Activated naive CD4-positive, alpha-beta T cell treated with anti-CD3 and anti-CD28 coated beads, Interleukin-2, amount 10 ng/mL, durations not matched to agents 7 days and 5 days (primary cell): ENCODE measurements around the gene CAMP.
"Not testable (repeated sequence)": the region's sequence is repeated elsewhere in the genome, so short reads cannot be mapped to it uniquely, and the experiment has no call there.

ENCODE experiments used
- CTCF ChIA-PET: fragments of 350-600 bp; sonication (Branson Sonifier 250); formaldehyde crosslinking; loops from one replicate; lab custom pipeline; 2021; ENCODE audit warnings: antibody characterized with exemption; lab: Charles Lee
- DNase-seq: peaks from one replicate; pipeline ENCODE4 v3.0.0-alpha.2; 2020
- H3K27ac Mint-ChIP-seq: one replicate; pipeline ENCODE4 v1.8.0; 2021; ENCODE audit warnings: mild to moderate bottlenecking, moderate library complexity, mixed read lengths
- H3K27me3 Mint-ChIP-seq: one replicate; pipeline ENCODE4 v1.8.0; 2021; ENCODE audit warnings: mild to moderate bottlenecking, mixed read lengths
- H3K36me3 Mint-ChIP-seq: one replicate; pipeline ENCODE4 v1.8.0; 2021; ENCODE audit warnings: mixed read lengths
- H3K4me1 Mint-ChIP-seq: one replicate; pipeline ENCODE4 v1.8.0; 2021; ENCODE audit warnings: mixed read lengths
- H3K4me3 Mint-ChIP-seq: one replicate; pipeline ENCODE4 v1.8.0; 2021; ENCODE audit warnings: mild to moderate bottlenecking, moderate library complexity, mixed read lengths
- H3K9me3 Mint-ChIP-seq: one replicate; pipeline ENCODE4 v1.8.0; 2021; ENCODE audit warnings: mixed read lengths

Gene CAMP

GRCh38 chr3:48194446-48195071 is 28.7 kb upstream of the CAMP start:
- CTCF ChIA-PET: interaction anchor here (0.6 to 7.1 kb wide), 14 partner anchors 11 to 364 kb away, joined by 3 to 54 read pairs (median 3); no protein-coding TSS in a partner anchor
- H3K4me3 Mint-ChIP-seq: no peak overlapping the region
- H3K9me3 Mint-ChIP-seq: no peaks in the 10 kb centered on the region
- peaks cover 44% of the 10 kb centered on the region for H3K27me3 Mint-ChIP-seq
- H3K4me1 Mint-ChIP-seq: no peaks in the 10 kb centered on the region
- no peak overlapping the region for H3K27ac Mint-ChIP-seq
- DNase-seq: peak; percentile 49
- no peaks in the 10 kb centered on the region for H3K36me3 Mint-ChIP-seq

DNA sequence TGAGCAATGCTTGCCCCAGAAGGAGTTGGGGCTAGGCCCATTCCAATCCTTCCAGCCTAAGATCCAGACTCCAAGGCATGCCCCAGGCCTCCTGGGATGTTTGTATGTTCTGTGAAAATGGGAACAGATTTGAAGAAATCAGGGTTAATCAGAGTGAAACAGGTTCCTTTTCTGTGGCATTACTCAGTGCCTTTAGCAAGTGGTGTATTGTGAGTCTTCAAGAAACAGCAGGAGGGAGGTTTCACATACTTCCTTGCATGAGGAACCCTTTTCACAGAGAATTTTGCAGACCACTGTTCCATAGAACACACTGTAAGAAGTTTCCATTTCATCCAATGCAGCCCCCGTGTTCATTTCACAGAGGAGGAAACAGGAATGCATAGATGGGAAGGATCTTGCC is 26.7 kb upstream of the CAMP start:
- Mint-ChIP-seq H3K9me3 (no peaks in the 10 kb centered on the region), H3K27me3 (peaks cover 47% of the 10 kb centered on the region), H3K27ac (no peak overlapping the region), H3K4me3 (no peak overlapping the region), H3K4me1 (no peaks in the 10 kb centered on the region), H3K36me3 (no peaks in the 10 kb centered on the region)
- CTCF ChIA-PET: interaction anchor here (7.1 kb wide), 1 partner anchor 239 kb away, joined by 54 read pairs; no protein-coding TSS in a partner anchor
- no peak for DNase-seq

DNA sequence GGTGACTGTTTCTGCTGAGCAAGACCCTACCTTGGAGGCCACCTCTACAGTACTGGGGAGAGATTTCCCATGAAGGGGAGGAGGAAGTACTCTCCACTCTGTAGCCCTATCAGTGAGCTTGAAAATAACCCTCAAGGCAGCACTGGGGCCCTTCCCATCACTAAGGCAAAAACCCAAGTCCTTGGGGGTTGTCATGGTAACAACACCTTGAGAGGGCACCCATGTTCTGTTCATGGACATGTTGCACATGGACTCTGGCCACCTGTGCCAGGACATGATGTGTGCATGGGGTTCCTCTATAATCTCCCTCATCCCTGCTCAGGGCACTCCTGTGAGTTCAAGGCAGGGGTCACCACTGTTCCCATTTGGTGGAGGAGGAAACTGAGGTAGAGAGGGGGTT is 24.2 kb upstream of the CAMP start:
- Mint-ChIP-seq H3K9me3 (no peaks in the 10 kb centered on the region), H3K27ac (no peak overlapping the region), H3K36me3 (no peaks in the 10 kb centered on the region), H3K4me1 (no peaks in the 10 kb centered on the region), H3K4me3 (no peak overlapping the region), H3K27me3 (peaks cover 34% of the 10 kb centered on the region)
- CTCF ChIA-PET: interaction anchor here (0.7 to 1.9 kb wide), 2 partner anchors 237 to 309 kb away, joined by 3 to 8 read pairs; no protein-coding TSS in a partner anchor
- DNase-seq: no peak

DNA sequence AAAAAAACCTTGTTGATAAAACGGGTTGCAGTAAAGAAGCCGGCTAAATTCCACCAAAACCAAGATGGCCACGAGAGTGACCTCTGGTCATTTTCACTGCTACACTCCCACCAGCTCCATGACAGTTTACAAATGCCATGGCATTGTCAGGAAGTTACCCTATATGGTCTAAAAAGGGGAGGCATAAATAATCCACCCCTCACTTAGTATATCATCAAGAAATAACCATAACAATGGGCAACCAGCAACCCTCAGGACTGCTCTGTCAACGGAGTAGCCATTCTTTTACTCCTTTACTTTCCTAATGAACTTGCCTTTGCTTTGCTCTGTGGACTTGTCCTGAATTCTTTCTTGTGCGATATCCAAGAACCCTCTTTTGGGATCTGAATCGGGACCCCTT is 20.7 kb upstream of the CAMP start:
- H3K27me3 Mint-ChIP-seq: peaks cover 17% of the 10 kb centered on the region
- no peaks in the 10 kb centered on the region for H3K36me3 Mint-ChIP-seq
- no peak overlapping the region for H3K4me3 Mint-ChIP-seq
- DNase-seq: no peak
- H3K4me1 Mint-ChIP-seq: no peaks in the 10 kb centered on the region
- H3K9me3 Mint-ChIP-seq: no peaks in the 10 kb centered on the region
- no peak overlapping the region for H3K27ac Mint-ChIP-seq
- CTCF ChIA-PET: no interaction called here

GRCh38 chr3:48208076-48208475 is 15.2 kb upstream of the CAMP start:
- no peak for DNase-seq
- H3K4me1 Mint-ChIP-seq: no peaks in the 10 kb centered on the region
- no peak overlapping the region for H3K4me3 Mint-ChIP-seq
- H3K9me3 Mint-ChIP-seq: peaks cover 4% of the 10 kb centered on the region
- CTCF ChIA-PET: no interaction called here
- peaks cover 2% of the 10 kb centered on the region for H3K36me3 Mint-ChIP-seq
- no peak overlapping the region for H3K27ac Mint-ChIP-seq
- peaks cover 15% of the 10 kb centered on the region for H3K27me3 Mint-ChIP-seq

DNA sequence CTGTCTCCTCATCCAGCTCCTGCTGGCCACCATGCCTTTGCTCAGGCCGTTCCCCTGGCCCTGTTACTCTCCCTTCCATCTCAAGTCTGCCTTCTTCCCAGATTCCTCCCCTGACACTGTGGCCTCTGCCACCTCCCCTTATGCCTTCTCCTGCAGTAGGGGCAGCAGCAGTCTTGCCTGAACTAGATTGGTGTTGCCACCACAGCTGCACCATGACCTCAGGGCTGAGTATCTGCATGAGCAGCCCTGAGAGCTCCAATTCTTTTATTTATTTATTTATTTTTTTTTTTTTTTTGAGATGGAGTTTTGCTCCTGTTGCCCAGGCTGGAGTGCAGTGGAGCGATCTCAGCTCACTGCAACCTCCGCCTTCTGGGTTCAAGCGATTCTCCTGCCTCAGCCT is 13.8 kb upstream of the CAMP start:
- Mint-ChIP-seq H3K27me3 (peaks cover 15% of the 10 kb centered on the region), H3K27ac (no peak overlapping the region), H3K4me1 (no peaks in the 10 kb centered on the region), H3K36me3 (peaks cover 2% of the 10 kb centered on the region), H3K9me3 (peaks cover 4% of the 10 kb centered on the region), H3K4me3 (no peak overlapping the region)
- no peak for DNase-seq
- CTCF ChIA-PET: no interaction called here

- H3K4me1 Mint-ChIP-seq, H3K36me3 Mint-ChIP-seq, CTCF ChIA-PET: not testable (repeated sequence)
Measured at GRCh38 chr3:48210534-48210933, 12.8 kb upstream of the CAMP start.

DNA sequence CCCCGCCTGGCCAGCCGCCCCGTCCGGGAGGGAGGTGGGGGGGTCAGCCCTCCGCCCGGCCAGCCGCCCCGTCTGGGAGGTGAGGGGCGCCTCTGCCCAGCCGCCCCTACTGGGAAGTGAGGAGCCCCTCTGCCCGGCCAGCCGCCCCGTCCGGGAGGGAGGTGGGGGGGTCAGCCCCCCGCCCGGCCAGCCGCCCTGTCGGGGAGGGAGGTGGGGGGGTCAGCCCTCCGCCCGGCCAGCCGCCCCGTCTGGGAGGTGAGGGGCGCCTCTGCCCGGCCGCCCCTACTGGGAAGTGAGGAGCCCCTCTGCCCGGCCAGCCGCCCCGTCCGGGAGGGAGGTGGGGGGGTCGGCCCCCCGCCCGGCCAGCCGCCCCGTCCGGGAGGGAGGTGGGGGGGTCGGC is 11.5 kb upstream of the CAMP start:
- H3K27ac Mint-ChIP-seq, H3K4me1 Mint-ChIP-seq, CTCF ChIA-PET, H3K9me3 Mint-ChIP-seq, H3K36me3 Mint-ChIP-seq, H3K4me3 Mint-ChIP-seq, DNase-seq: not testable (repeated sequence)
- peaks cover 29% of the 10 kb centered on the region for H3K27me3 Mint-ChIP-seq

More at GRCh38 chr3:48210534-48210933, 12.8 kb upstream of the CAMP start:
- not testable (repeated sequence) for H3K4me3 Mint-ChIP-seq, H3K9me3 Mint-ChIP-seq, H3K27ac Mint-ChIP-seq, DNase-seq
- H3K27me3 Mint-ChIP-seq: peaks cover 22% of the 10 kb centered on the region

- no peak overlapping the region for H3K4me3 Mint-ChIP-seq
- H3K27me3 Mint-ChIP-seq: peaks cover 38% of the 10 kb centered on the region
- CTCF ChIA-PET: no interaction called here
Measured at GRCh38 chr3:48214225-48214624, 9.1 kb upstream of the CAMP start.

DNA sequence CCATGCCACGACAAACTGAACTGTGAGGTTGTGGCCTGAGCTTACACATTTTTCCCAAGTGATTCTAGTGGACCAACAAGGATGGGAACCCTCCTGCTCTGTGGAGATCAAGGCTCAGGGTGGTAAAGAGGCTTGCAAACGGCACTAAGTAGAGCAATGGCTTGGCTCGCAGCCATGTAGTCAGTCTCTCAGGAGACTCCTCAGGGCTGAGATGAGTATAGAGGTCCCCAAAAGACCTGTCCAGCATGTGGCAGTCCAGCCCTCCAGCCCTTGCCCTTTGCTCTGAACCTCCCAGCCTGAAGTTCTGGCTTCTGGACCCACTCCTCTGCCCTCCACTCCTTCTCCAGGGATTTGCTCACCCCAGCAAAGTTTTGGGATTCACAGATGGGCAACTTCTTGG is 8.3 kb upstream of the CAMP start:
- Mint-ChIP-seq H3K36me3 (peaks cover under 1% of the 10 kb centered on the region), H3K4me1 (no peaks in the 10 kb centered on the region), H3K4me3 (no peak overlapping the region), H3K9me3 (peaks cover 1% of the 10 kb centered on the region), H3K27ac (no peak overlapping the region), H3K27me3 (peaks cover 41% of the 10 kb centered on the region)
- no peak for DNase-seq
- CTCF ChIA-PET: no interaction called here

More at GRCh38 chr3:48214225-48214624, 9.1 kb upstream of the CAMP start:
- H3K27ac Mint-ChIP-seq: no peak overlapping the region
- peaks cover 2% of the 10 kb centered on the region for H3K36me3 Mint-ChIP-seq
- no peaks in the 10 kb centered on the region for H3K4me1 Mint-ChIP-seq
- peaks cover 4% of the 10 kb centered on the region for H3K9me3 Mint-ChIP-seq
- DNase-seq: no peak

- Mint-ChIP-seq H3K27me3 (peaks cover 42% of the 10 kb centered on the region), H3K4me1 (no peaks in the 10 kb centered on the region), H3K36me3 (no peaks in the 10 kb centered on the region), H3K4me3 (no peak overlapping the region), H3K27ac (no peak overlapping the region), H3K9me3 (no peaks in the 10 kb centered on the region)
- CTCF ChIA-PET: no interaction called here
- DNase-seq: no peak
Measured at GRCh38 chr3:48215466-48215865, 7.8 kb upstream of the CAMP start.

GRCh38 chr3:48215876-48216275 is 7.4 kb upstream of the CAMP start:
- CTCF ChIA-PET: interaction anchor here (1.0 kb wide), 1 partner anchor 220 kb away, joined by 3 read pairs; no protein-coding TSS in a partner anchor
- no peak overlapping the region for H3K27ac Mint-ChIP-seq
- no peak for DNase-seq

GRCh38 chr3:48217449-48217848 is 5.8 kb upstream of the CAMP start:
- CTCF ChIA-PET: no interaction called here
- Mint-ChIP-seq H3K27ac (no peak overlapping the region), H3K36me3 (no peaks in the 10 kb centered on the region), H3K9me3 (no peaks in the 10 kb centered on the region), H3K4me3 (no peak overlapping the region), H3K27me3 (peaks cover 59% of the 10 kb centered on the region), H3K4me1 (no peaks in the 10 kb centered on the region)
- DNase-seq: no peak

More at GRCh38 chr3:48215876-48216275, 7.4 kb upstream of the CAMP start:
- no peak overlapping the region for H3K4me3 Mint-ChIP-seq
- H3K36me3 Mint-ChIP-seq: no peaks in the 10 kb centered on the region
- H3K27me3 Mint-ChIP-seq: peaks cover 46% of the 10 kb centered on the region
- H3K4me1 Mint-ChIP-seq: no peaks in the 10 kb centered on the region
- no peaks in the 10 kb centered on the region for H3K9me3 Mint-ChIP-seq

DNA sequence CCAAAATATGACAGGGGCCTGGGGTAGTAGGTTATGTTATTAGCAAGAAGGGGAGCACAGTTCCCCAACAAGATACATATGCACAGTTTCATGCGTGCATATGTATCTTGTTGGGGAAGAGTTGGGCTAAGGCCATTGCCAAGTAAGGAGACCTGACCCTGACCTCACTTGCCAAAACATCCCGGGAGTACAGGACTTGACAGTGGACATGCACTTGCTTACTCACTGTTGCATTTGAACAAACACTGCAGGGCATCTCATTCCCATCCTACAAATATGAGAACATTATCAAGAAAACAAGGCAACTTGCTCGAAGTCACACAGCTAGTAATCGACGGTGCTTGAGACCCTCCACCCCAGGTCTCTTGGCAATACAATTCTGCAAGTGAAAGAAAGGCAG is 4.8 kb upstream of the CAMP start:
- no peaks in the 10 kb centered on the region for H3K9me3 Mint-ChIP-seq
- peaks cover 66% of the 10 kb centered on the region for H3K27me3 Mint-ChIP-seq
- DNase-seq: no peak
- CTCF ChIA-PET: no interaction called here
- H3K4me3 Mint-ChIP-seq: no peak overlapping the region
- no peak overlapping the region for H3K27ac Mint-ChIP-seq
- no peaks in the 10 kb centered on the region for H3K4me1 Mint-ChIP-seq
- H3K36me3 Mint-ChIP-seq: no peaks in the 10 kb centered on the region

DNA sequence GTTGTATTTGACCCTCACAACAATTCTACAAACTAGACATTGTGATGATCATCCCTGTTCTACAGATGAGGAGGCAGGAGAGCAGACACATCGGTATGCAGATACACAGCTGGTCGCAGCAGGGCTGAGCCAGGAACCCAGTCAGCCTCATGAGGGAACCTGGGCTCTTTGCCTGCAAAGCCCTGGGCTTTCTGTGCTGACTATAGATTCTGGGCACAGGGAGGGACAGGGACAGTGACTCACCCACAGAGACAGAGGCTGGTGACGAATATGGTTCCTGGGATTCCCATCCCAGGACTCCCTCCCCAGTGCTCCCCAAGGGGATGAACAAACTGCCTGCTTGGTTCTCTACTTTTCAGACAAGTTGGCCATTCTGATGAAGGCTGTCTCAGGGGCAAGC is 3.8 kb upstream of the CAMP start:
- H3K4me3 Mint-ChIP-seq: no peak overlapping the region
- DNase-seq: no peak
- CTCF ChIA-PET: no interaction called here

More for the DNA sequence above, 3.8 kb upstream of the CAMP start:
- Mint-ChIP-seq H3K27me3 (peaks cover 75% of the 10 kb centered on the region), H3K9me3 (no peaks in the 10 kb centered on the region), H3K36me3 (no peaks in the 10 kb centered on the region), H3K4me1 (no peaks in the 10 kb centered on the region), H3K27ac (no peak overlapping the region)
